Ramos (cell line): ENCODE results near the gene ERMP1.

ENCODE experiments used
- in situ Hi-C: fragments of 300-500 bp; cut with MboI; formaldehyde crosslinking; loops from one replicate; pipeline ENCODE4 v1.14.3; 2022; ENCODE audit warnings: low sequenced_read_pairs; ENCODE audit not compliant: unreplicated experiment

Gene ERMP1

GRCh38 chr9:5857928-5858327 lies 25.0 kb upstream of the ERMP1 start:
- in situ Hi-C loops, result no loop called here

- in situ Hi-C loops, result no loop called here
Observed at GRCh38 chr9:5854063-5854790, 21.3 kb upstream of the ERMP1 start.

GRCh38 chr9:5853617-5854016 lies 20.7 kb upstream of the ERMP1 start:
- in situ Hi-C loops, result no loop called here

- in situ Hi-C loops, result no loop called here
Observed at GRCh38 chr9:5852987-5853386, 20.1 kb upstream of the ERMP1 start.

- in situ Hi-C loops, result no loop called here
Observed at GRCh38 chr9:5851445-5851844, 18.5 kb upstream of the ERMP1 start.

- in situ Hi-C loops, result no loop called here
Observed at GRCh38 chr9:5850724-5851122, 17.8 kb upstream of the ERMP1 start.

GRCh38 chr9:5848372-5848882 lies 15.5 kb upstream of the ERMP1 start:
- in situ Hi-C loops, result no loop called here

- in situ Hi-C loops, result no loop called here
Observed at GRCh38 chr9:5846501-5846921, 13.6 kb upstream of the ERMP1 start.

- in situ Hi-C loops, result no loop called here
Observed at GRCh38 chr9:5846096-5846495, 13.2 kb upstream of the ERMP1 start.

- in situ Hi-C loops, result no loop called here
Observed at GRCh38 chr9:5845157-5845531, 12.2 kb upstream of the ERMP1 start.

GRCh38 chr9:5843794-5844471 lies 11.0 kb upstream of the ERMP1 start:
- in situ Hi-C loops, result no loop called here

GRCh38 chr9:5842929-5843793 lies 10.2 kb upstream of the ERMP1 start:
- in situ Hi-C loops, result no loop called here

- in situ Hi-C loops, result no loop called here
Observed at GRCh38 chr9:5841771-5842573, 9.1 kb upstream of the ERMP1 start.

- in situ Hi-C loops, result no loop called here
Observed at GRCh38 chr9:5840788-5841187, 7.9 kb upstream of the ERMP1 start.

- in situ Hi-C loops, result no loop called here
Observed at GRCh38 chr9:5839572-5839902, 6.6 kb upstream of the ERMP1 start.

GRCh38 chr9:5838884-5839571 lies 6.1 kb upstream of the ERMP1 start:
- in situ Hi-C loops, result no loop called here

GRCh38 chr9:5835808-5836207 lies 2.9 kb upstream of the ERMP1 start:
- in situ Hi-C loops, result no loop called here

- in situ Hi-C loops, result no loop called here
Observed at GRCh38 chr9:5834214-5834613, 1.3 kb upstream of the ERMP1 start.

- in situ Hi-C loops, result no loop called here
Observed at GRCh38 chr9:5832071-5832537, 813 bp downstream of the ERMP1 start.
